CD4-positive, alpha-beta T cell treated with Interleukin-6 for 4 hours (primary cell): Measurements from ENCODE around the gene HORMAD1.
"Not testable (repeated sequence)": the region's sequence is repeated elsewhere in the genome, so short reads cannot be mapped to it uniquely, and the experiment has no call there.

Source experiments
- DNase-seq: peaks from one replicate; pipeline ENCODE4 v3.0.0-alpha.2; 2020; ENCODE audit warnings: mixed read lengths

HORMAD1 gene, protein sequence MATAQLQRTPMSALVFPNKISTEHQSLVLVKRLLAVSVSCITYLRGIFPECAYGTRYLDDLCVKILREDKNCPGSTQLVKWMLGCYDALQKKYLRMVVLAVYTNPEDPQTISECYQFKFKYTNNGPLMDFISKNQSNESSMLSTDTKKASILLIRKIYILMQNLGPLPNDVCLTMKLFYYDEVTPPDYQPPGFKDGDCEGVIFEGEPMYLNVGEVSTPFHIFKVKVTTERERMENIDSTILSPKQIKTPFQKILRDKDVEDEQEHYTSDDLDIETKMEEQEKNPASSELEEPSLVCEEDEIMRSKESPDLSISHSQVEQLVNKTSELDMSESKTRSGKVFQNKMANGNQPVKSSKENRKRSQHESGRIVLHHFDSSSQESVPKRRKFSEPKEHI

GRCh38 chr1:150720703-150721102, at the start of gene HORMAD1:
HORMAD1 (minus strand) TSS chr1:150720895; CDS start chr1:150719505, 1,390 bp downstream.
- DNase-seq, result no peak

DNA sequence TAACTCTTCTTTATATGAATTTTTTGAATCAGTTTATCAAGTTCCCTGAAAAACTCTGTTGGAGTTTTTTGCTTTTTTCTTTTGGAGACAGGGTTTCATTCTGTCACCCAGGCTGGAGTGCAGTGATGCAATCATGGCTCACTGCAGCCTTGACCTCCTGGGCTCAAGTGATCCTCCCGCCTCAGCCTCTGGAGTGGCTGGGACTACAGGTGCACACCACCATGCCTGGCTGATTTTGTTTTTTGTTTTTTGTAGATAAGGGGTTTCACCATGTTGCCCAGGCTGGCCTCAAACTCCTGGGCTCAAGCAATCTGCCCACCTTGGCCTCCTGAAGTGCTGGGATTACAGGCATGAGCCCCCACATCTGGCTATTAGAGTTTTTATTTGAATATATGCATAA, 47.0 kb upstream of the HORMAD1 start:
- not testable (repeated sequence) for DNase-seq

DNA sequence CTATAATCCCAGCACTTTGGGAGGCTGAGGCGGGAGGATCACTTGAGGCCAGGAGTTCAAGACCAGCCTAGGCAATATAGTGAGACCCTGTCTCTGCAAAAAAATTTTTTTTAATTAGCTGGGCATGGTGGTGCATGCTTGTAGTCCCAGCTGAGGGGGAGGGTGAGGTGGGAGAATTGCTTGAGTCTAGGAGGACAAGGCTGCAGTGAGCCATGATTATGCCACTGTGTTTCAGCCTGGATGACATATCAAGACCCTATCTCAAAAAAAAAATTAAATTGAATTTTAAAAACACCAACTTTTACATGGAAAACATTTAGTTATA, 45.2 kb upstream of the HORMAD1 start:
- not testable (repeated sequence) for DNase-seq

DNA sequence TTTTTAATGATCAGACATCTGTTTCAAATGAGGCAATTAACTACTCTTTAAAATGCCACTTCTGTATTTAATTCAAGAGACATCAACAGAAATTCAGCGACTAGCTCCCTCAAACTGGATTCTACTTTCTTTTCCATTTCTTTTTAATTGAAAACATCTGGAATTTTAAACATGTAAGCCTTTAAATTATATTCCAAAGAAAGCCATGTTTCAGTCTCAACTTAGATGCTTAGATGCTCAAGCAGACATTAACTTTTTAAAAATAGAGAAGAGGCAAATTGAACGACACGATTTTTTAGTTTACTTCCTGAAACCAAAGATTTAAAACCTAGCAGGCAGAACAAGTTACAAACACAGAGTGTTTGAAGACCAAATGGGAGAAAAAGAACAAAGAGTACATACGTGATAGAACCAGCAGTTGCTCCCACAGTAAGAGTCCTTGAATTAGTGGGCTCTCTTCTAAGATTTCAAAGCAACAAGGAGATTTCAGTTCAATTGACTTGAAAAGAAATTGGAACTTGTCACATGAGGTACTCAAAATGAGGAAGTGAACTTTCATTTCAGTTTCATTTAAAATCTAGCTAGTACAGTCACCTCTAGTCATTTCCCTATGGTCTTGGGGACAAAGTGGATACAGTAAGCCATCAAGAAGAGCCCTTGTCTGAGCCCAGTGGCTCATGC, 44.7 kb upstream of the HORMAD1 start, which contains the start of gene CTSS:
Gene CTSS (minus strand): TSS at position 483 of the 681 bp plus-strand sequence. CDS start 1,015 bp downstream, outside the sequence.
- DNase-seq, result no peak

DNA sequence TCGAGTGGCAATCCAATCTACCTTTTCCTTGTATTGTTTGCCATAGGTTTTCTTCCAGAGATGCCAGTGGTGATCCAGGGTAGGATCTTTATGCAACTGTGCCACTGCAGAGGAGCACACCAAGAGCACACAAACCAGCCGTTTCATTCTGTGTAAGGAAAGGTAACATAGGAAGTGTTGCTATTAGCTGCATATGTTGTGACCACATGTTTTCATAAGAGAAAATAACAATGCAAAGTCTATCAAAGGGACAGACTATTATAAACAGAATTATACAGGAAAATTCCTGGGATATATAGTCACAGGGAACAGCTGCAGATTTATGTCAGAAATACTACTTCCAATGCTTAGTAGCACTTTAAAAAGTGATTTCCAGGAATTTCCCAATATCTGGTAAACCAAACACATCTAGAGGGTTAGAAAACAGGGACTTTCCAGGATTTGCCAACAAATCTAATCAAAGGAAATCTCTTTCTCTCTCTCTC, 44.0 kb upstream of the HORMAD1 start:
- DNase-seq, result no peak

DNA sequence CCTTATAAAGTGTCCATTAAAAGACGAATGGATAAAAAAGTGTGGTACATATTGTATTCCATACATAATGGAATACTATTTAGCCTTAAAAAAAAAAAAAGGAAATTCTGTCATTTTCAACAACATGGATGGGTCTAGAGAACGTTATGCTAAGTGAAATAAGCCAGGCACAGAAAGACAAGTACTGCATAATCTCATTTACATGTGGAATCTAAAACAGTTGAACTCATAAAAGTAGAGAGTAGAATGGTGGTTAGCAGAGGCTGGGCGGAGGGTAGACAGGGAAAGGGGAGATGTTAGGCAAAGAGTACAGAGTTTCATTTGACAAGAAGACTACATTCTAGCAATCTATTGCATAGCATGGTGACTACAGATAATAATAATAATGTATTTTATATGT, 42.3 kb upstream of the HORMAD1 start:
- no peak for DNase-seq

DNA sequence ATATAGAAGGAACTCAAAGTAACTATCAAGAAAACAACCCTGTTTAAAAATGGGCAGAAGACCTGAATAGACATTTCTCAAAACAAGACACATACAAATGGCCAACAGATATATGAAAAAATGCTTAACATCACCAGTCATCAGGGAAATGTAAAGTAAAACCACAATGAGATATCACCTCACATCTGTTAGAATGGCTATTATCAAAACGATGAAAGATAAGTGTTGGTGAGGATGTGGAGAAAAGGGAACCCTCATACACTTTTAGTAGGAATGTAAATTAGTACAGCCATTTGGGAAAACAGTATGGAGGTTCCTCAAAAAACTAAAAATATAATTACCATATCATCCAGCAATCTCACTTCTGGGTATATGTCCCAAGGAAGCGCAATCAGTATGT, 41.9 kb upstream of the HORMAD1 start:
- no peak for DNase-seq

DNA sequence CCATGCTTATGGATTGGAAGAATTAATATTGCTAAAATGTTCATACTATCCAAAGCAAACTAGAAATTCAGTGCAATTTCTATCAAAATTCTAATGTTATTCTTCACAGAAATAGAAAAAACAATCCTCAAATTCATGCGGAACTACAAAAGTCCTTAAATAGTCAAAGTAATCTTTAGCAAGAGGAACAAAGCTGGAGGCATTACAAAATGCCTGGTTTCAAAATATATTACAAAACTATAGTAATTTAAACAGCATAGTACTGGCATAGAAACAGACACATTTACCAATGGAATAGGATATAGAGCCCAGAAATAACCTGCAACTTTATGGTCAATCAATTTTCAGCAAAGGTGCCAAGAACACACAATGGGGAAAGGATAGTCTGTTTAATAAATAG, 41.1 kb upstream of the HORMAD1 start:
- no peak for DNase-seq

- no peak for DNase-seq
Observed at GRCh38 chr1:150760013-150760412, 39.3 kb upstream of the HORMAD1 start.

DNA sequence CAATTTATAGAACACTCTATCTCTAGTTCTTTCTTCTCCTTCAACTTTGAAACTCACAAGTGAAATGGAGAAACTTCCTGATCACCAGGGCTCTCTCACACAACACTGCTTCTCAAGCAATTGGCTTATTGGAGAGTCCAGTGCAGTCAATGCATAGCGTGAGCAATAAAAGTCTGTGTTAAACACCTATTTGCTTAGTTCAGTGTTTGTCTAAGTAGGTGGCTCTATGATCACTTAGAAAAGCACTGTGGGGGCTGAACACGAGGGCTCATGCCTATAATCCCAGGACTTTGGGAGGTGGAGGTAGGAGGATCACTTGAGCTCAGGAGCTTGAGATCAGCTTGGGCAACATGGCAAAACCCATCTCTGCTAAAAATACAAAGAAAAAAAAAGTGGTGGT, 32.7 kb upstream of the HORMAD1 start:
- no peak for DNase-seq

- no peak for DNase-seq
Observed at GRCh38 chr1:150751443-150751842, 30.7 kb upstream of the HORMAD1 start.

DNA sequence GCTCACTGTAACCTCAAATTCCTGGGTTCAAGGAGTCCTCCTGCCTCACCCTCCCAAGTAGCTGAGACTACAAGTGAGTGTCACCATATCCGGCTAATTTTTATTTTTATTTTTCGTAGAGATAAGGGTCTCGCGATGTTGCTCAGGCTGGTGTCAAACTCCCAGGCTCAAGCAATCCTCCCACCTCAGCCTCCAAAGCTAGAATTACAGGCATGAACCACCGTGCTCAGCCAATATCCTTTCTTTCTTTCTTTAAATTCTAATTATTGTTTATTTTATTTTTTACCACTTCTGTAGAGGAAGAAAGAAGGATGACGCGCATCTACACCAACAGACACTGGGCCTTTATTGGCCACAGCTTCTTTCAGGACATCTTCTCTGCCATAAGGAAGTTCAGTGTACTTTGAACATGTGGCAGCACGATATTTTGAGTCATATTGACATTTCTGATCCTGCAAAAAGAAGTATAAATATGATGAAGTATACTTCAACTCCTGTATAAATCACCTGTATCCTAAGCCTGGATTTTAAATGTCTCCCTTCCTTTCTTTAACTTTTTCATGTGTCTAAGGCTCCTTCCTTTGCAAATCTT, 29.1 kb upstream of the HORMAD1 start:
- no peak for DNase-seq

DNA sequence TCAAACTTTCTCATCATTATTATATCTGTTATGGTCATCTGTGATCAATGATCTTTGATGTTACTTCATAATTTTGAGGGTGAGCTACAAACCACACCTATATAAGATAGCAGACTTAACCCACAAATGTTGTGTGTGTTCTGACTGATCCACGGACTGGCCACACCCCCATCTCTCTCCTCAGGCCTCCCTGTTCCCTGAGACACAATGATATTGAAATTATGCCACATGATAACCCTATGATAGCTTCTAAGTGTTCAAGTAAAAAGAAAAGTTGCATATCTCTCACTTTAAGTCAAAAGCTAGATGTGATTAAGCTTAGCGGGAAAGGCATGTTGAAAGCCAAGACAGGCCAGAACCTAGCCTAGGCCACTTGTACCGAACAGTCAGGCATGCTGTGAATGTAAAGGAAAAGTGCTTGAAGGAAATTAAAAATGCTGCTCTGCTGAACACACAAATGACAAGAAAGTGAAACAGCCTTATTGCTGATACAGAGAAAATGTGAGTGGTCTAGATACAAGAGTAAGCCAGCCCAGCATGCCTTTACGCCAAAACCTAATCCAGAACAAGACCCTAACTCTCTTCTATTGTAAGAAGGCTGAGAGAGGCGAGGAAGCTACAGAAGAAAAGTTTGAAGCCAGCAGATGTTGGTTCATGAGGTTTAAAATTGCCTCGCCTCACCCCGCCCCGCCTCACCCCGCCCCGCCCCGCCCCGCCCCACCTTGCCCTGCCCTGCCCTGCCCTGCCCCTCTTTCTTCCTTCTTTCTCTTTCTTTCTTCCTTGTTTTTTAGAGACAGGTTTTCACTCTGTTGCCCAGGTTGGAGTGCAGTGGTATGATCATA, 28.4 kb upstream of the HORMAD1 start:
- DNase-seq, result no peak

- no peak for DNase-seq
Observed at GRCh38 chr1:150730130-150730721, 9.5 kb upstream of the HORMAD1 start.

GRCh38 chr1:150724336-150724735, 3.6 kb upstream of the HORMAD1 start:
- DNase-seq, result no peak

DNA sequence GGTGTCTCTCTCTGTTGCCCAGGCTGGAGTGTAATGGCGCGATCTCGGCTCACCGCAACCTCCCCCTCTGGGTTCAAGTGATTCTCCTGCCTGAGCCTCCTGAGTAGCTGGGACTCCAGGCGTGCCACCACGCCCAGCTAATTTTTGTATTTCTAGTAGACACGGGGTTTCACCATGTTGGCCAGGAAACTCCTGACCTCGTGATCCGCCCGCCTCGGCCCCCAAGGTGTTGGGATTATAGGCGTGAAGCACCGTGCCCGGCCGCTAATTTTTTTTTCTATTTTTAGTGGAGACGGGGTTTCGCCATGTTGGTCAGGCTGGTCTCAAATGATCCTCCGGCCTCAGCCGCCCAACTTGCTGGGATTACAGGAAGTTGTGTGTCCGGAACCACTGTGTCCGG, 597 bp downstream of the HORMAD1 start:
- no peak for DNase-seq

GRCh38 chr1:150718225-150718891, 2.3 kb downstream of the HORMAD1 start:
- DNase-seq, result no peak

GRCh38 chr1:150709031-150709430, 11.7 kb downstream of the HORMAD1 start:
- not testable (repeated sequence) for DNase-seq

DNA sequence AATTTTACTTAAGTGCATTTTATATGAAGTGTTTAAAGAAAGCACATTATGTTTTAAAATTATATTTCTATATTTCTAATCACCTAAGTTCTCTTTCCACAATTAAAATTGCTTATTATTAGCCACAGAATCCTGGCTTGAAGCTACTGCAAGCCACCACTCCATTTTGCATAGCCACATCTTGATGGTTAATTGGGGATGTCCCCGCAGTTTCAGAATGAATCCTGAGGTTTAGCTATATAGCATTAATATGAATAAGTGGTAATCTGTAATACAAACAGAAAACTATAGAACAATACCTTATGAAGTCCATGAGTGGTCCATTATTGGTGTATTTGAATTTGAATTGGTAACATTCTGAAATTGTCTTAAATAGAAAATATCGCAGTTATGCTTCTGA, 12.1 kb downstream of the HORMAD1 start:
- no peak for DNase-seq

DNA sequence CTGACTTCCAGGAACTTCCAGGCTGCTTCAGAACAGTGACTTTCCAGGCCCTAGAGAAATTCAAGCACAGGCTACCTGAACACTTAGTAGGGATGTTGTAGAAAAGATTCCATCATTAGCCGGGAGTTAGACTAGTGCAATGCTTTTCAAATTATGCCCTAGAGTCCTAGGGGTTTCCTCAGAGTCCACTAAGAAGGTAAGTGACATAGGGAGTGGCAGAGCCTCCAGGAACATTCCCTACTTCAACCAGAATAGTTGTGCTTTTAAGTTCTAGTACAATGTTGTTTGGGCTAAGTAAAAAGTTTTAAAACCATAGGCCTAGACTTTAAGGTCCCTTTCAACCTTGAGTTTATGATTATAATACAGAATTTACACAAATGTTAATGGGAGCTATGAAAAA, 14.6 kb downstream of the HORMAD1 start:
- no peak for DNase-seq

- no peak for DNase-seq
Observed at GRCh38 chr1:150703427-150703826, 17.3 kb downstream of the HORMAD1 start.
